Endothelial cell of umbilical vein (primary cell): ENCODE data around the gene OR4M2. TPM values are rescaled to one million over a fixed set of nuclear protein-coding genes. Genes with fewer than 3 reads are reported as not detected.
"Not testable (repeated sequence)": the region's sequence is repeated elsewhere in the genome, so short reads cannot be mapped to it uniquely, and the experiment has no call there.

ENCODE experiments used
- BruUV-seq: library from RNA; stranded (reverse); fragments of 400-500 nt; replicated peaks from 2 replicates; lab custom pipeline; 2021; lab: Mats Ljungman, UMichigan
- CTCF ChIA-PET: fragments of 300-600, 350-600 bp; sonication (Branson Sonifier 250); formaldehyde crosslinking; loops from one replicate; lab custom pipeline; 2021; ENCODE audit warnings: antibody characterized with exemption, inconsistent platforms; lab: Charles Lee
- POLR2A ChIA-PET: fragments of 300-600, 350-600 bp; sonication (Branson Sonifier 250); formaldehyde crosslinking; loops from one replicate; lab custom pipeline; 2021; ENCODE audit warnings: antibody characterized with exemption, inconsistent platforms; lab: Charles Lee
- DNase-seq: peaks from one replicate; pipeline ENCODE4 v3.0.0-alpha.2; 2011; ENCODE audit warnings: low read depth, low spot score
- FAIRE-seq: peaks from 2 replicates; lab custom pipeline; 2011; peaks lifted over from hg19 to GRCh38; lab: Jason Lieb, UNC
- H2AFZ ChIP-seq: 2 replicates; pipeline ENCODE4 v1.6.0; 2012; ENCODE audit warnings: low read depth, low read length, control low read depth, inconsistent platforms
- H3K27ac ChIP-seq: 2 replicates; pipeline ENCODE4 v1.5.1; 2011; ENCODE audit warnings: low read depth, mild to moderate bottlenecking, control low read depth, low read length, moderate library complexity; ENCODE audit not compliant: insufficient read depth
- H3K27me3 ChIP-seq, 2 experiments: 2 replicates each; pipeline versions ENCODE4 v1.6.0 to v1.6.1; 2011; ENCODE audit warnings: low read length in 2 of 2, mixed read lengths in 1 of 2; ENCODE audit not compliant: control insufficient read depth in 2 of 2, insufficient read depth in 2 of 2
- H3K36me3 ChIP-seq, 2 experiments: 2 replicates in 1 of 2; 3 replicates in 1 of 2; pipeline ENCODE4 v1.5.1; 2011; ENCODE audit warnings: low read length in 2 of 2, mild to moderate bottlenecking in 1 of 2, moderate library complexity in 1 of 2; ENCODE audit not compliant: control insufficient read depth in 2 of 2, insufficient read depth in 2 of 2; ENCODE audit errors: extremely low read depth in 1 of 2
- H3K4me1 ChIP-seq: 3 replicates; pipeline ENCODE4 v1.5.1; 2011; ENCODE audit warnings: mild to moderate bottlenecking, low read length; ENCODE audit not compliant: control insufficient read depth, insufficient read depth; ENCODE audit errors: extremely low read depth
- H3K4me2 ChIP-seq: 2 replicates; pipeline ENCODE4 v1.6.1; 2011; ENCODE audit warnings: low read length, control low read depth, mixed read lengths; ENCODE audit not compliant: insufficient read depth
- H3K4me3 ChIP-seq, 3 experiments: fragments of 200-600 bp in 1 of 3; sonication (generic), shearing (Covaris generic) in 1 of 3; replicated peaks in 1 of 3; 2 replicates each; pipeline ENCODE4 v1.5.1; 2011 to 2016; ENCODE audit warnings: control low read depth in 3 of 3, low read length in 3 of 3, mild to moderate bottlenecking in 2 of 3, inconsistent platforms in 1 of 3, low read depth in 1 of 3, moderate library complexity in 1 of 3; ENCODE audit not compliant: insufficient read depth in 1 of 3
- H3K79me2 ChIP-seq: 2 replicates; pipeline ENCODE4 v1.6.0; 2012; ENCODE audit warnings: low read length, inconsistent platforms; ENCODE audit not compliant: control insufficient read depth, insufficient read depth
- H3K9ac ChIP-seq: replicated peaks from 2 replicates; pipeline ENCODE3; 2011; ENCODE audit warnings: low read length, control low read depth; ENCODE audit not compliant: insufficient read depth; ENCODE audit errors: extremely low read depth
- H3K9me1 ChIP-seq: replicated peaks from 3 replicates; pipeline ENCODE4 v1.6.0; 2011; ENCODE audit warnings: mild to moderate bottlenecking, low read length; ENCODE audit not compliant: control insufficient read depth, insufficient read depth; ENCODE audit errors: extremely low read depth
- H3K9me3 ChIP-seq: replicated peaks from 2 replicates; pipeline ENCODE4 v1.5.1; 2012; ENCODE audit warnings: low read length, inconsistent platforms; ENCODE audit not compliant: control insufficient read depth, insufficient read depth
- H4K20me1 ChIP-seq: replicated peaks from 2 replicates; pipeline ENCODE3; 2011; ENCODE audit warnings: mild to moderate bottlenecking, low read length; ENCODE audit not compliant: control insufficient read depth, insufficient read depth; ENCODE audit errors: extremely low read depth
- dilution Hi-C: fragments of 300-500 bp; cut with MboI; formaldehyde crosslinking; loops from one replicate; pipeline ENCODE4 v1.15.0; 2019; ENCODE audit warnings: low sequenced_read_pairs; ENCODE audit not compliant: extremely low pct_ligation_motif_present
- intact Hi-C: fragments of 100-400 bp; cut with micrococcal nuclease; formaldehyde crosslinking; loops from one replicate; pipeline ENCODE4 v1.10.0; 2022
- polyA plus RNA-seq, 4 experiments: library from polyadenylated mRNA; depleted of rRNA in 3 of 4; stranded (reverse) in 3 of 4; unstranded in 1 of 4; fragments of >200 nt; gene quantifications; 2 replicates each; pipeline versions ENCODE4 v1.2.1 to v1.2.3, GENCODE V29; 2011 to 2012; ENCODE audit warnings: missing spikeins in 1 of 4
- total RNA-seq: library from RNA; stranded (reverse); gene quantifications from 2 replicates; pipeline ENCODE4 v1.2.3, GENCODE V29; 2021

Gene OR4M2
- total and polyA plus RNA-seq, 2 donors (not counting 3 experiments of a cell fraction or from before 2014, with no cell fraction given): not detected

DNA sequence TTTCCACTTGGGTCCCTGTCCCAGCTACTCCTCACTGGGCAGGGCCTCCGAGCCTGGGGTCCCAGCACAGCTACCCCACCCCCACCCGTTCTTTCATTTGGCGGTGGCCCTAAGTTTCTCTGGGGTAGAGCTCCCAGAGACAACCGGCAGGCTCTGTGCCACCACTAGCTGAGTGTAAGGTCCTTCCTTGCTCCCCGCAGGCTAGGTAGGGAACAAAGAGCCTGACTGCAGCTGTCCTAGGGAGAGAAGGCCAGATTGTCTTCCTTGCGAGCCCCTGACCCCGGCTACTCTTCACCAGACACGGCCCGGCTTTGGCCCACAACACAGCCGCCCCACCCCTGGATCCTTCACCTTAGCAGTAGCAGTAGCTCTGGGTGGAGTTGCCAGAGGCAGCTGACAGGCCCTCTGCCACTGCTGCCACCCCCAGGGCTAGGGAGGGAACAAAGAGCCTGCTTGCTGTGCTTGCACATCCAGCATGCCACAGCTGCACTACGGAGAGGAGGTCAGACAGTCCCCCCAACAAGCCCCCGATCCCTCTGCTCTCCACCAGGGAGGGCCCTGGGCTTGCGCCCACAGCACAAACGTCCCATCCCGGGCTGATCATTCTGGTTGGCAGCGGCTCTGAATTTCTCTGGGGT is 18.4 kb downstream of the OR4M2 start:
- dilution Hi-C loops, H3K4me3 ChIP-seq, DNase-seq, H2AFZ ChIP-seq, H3K9me3 ChIP-seq, intact Hi-C loops, H3K4me1 ChIP-seq, H3K9me1 ChIP-seq, H3K4me2 ChIP-seq, H3K27ac ChIP-seq, CTCF ChIA-PET, FAIRE-seq, POLR2A ChIA-PET, H4K20me1 ChIP-seq, H3K9ac ChIP-seq, H3K27me3 ChIP-seq, H3K36me3 ChIP-seq, BruUV-seq, H3K79me2 ChIP-seq: not testable (repeated sequence)

DNA sequence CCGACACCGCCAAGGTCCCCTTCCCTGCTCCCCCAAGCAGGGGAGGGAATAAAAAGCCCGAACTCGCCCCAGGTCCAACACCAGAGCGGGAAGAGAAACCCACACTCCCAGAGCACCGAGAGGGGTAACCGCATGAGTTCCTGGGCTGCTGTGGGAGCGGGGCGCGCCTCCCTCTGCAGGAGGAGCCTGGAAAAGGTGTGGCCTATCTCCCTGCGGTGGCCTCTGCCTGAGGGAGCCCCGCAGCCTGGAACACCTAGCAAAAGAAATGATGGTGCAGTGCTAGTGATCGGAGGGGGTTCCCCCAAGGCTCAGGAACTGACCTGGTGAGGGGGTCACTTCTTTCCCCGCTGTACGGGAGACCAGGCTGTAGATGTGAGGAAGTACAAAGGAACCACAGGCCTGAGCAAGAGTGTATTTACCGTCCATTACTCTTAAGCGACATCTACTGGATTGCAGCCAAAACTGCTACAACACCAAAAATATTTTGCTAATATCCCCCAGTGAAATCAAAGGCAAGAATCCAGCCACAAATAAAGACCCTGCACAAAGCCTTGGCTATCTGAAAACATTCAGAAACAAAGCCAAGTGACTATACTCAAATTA is 19.1 kb downstream of the OR4M2 start:
- H3K27ac ChIP-seq, H3K4me1 ChIP-seq, H3K36me3 ChIP-seq, H4K20me1 ChIP-seq, DNase-seq, CTCF ChIA-PET, H3K4me2 ChIP-seq, H3K27me3 ChIP-seq, FAIRE-seq, H3K4me3 ChIP-seq, BruUV-seq, H2AFZ ChIP-seq, H3K9ac ChIP-seq, H3K9me1 ChIP-seq, dilution Hi-C loops, intact Hi-C loops, POLR2A ChIA-PET, H3K9me3 ChIP-seq, H3K79me2 ChIP-seq: not testable (repeated sequence)

DNA sequence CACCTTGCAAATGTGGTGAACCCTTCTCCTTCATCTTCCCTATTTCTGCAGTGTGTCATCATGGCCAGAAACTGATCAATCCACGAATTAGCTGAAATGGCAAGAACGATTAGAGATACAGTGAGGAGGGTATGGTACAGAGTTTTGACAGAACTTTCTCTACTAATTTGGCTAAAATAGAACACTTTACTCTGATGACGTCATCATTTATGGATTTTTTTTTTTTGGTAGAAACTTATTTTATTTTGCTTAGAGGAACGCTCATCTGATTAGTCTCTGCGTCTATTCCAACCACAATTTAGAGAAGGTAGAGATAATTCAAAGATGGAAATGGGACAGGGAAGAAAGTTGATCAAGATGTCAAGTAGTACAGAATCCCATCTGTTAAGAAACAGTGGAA is 41.7 kb downstream of the OR4M2 start:
- H3K4me3 ChIP-seq, H3K27me3 ChIP-seq, H4K20me1 ChIP-seq, H3K27ac ChIP-seq, DNase-seq, CTCF ChIA-PET, H2AFZ ChIP-seq, H3K36me3 ChIP-seq, H3K9me3 ChIP-seq, intact Hi-C loops, H3K9ac ChIP-seq, POLR2A ChIA-PET, H3K79me2 ChIP-seq, H3K4me1 ChIP-seq, dilution Hi-C loops, H3K4me2 ChIP-seq, BruUV-seq, FAIRE-seq, H3K9me1 ChIP-seq: not testable (repeated sequence)
